Measurements from ENCODE around the gene EGFR. TPM values are rescaled to one million over a fixed set of nuclear protein-coding genes. Genes with fewer than 3 reads are reported as not detected.

Gene EGFR
- total and polyA plus RNA-seq, 2 experiments from 2014 or later: 21.6 to 51.0 TPM

- H4K20me1 ChIP-seq (ENCODE audit: insufficient read depth, poor library complexity, severe bottlenecking): no peaks in the 10 kb centered on the region
- H3K4me2 ChIP-seq: no peak overlapping the region
- H3K9me2 ChIP-seq (replicated peaks; ENCODE audit: insufficient read depth): no peaks in the 10 kb centered on the region
- peaks cover 26% of the 10 kb centered on the region for H3K4me1 ChIP-seq (ENCODE audit: insufficient read depth)
- H3K9me3 ChIP-seq (ENCODE audit: low read depth): no peaks in the 10 kb centered on the region
- DNase-seq (ENCODE audit: low spot score): no peak
- H3K4me3 ChIP-seq: no peak overlapping the region
- H2AFZ ChIP-seq: no peak overlapping the region
- TF ChIP-seq EZH2 (IDR thresholded peaks at IDR 0.05; ENCODE audit: borderline replicate concordance): no peak
- TF ChIP-seq EZH2phosphoT487 (IDR thresholded peaks at IDR 0.05; ENCODE audit: low read depth, severe bottlenecking, unreplicated experiment): no peak
- TF ChIP-seq CTCF (IDR thresholded peaks at IDR 0.05; ENCODE audit: poor library complexity): no peak
- no peak overlapping the region for H3K27ac ChIP-seq
- H3K79me2 ChIP-seq: peaks cover 91% of the 10 kb centered on the region
- no peaks in the 10 kb centered on the region for H3K27me3 ChIP-seq
- 62% methylated on average over 3 of the region's 3 CpGs for WGBS (ENCODE audit: low lambda C conversion rate, missing lambda C conversion rate)
- H3K36me3 ChIP-seq (replicated peaks; ENCODE audit: insufficient read depth, low read depth): no peaks in the 10 kb centered on the region
Observed at GRCh38 chr7:55028011-55028410, 9.2 kb downstream of the EGFR start.

DNA sequence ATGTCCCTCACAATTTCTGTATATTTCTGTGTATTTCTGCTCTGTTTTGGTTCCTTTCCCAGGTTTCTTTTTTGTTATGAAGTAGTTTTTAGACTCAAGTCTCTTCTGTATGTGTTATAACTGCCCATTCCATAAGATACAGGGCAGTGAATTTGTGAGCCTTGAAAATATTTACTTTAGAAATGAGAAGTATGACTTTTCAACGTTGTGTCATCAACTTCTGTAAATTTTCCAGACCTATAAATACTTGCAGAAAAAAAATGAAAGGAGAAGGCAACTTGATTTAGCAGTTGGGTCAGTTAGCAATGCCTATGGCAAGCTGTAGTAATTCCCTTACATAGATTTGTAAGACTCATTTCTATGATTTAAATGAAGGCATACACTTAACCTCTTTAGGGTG, 11.5 kb downstream of the EGFR start:
- peaks cover 26% of the 10 kb centered on the region for H3K4me1 ChIP-seq (ENCODE audit: insufficient read depth)
- no peak for DNase-seq (ENCODE audit: low spot score)
- H3K36me3 ChIP-seq (replicated peaks; ENCODE audit: insufficient read depth, low read depth): no peaks in the 10 kb centered on the region
- H2AFZ ChIP-seq: no peak overlapping the region
- no peaks in the 10 kb centered on the region for H3K9me3 ChIP-seq (ENCODE audit: low read depth)
- no peaks in the 10 kb centered on the region for H4K20me1 ChIP-seq (ENCODE audit: insufficient read depth, poor library complexity, severe bottlenecking)
- H3K4me2 ChIP-seq: no peak overlapping the region
- H3K4me3 ChIP-seq: no peak overlapping the region
- H3K79me2 ChIP-seq: peaks cover 89% of the 10 kb centered on the region
- no peaks in the 10 kb centered on the region for H3K27me3 ChIP-seq
- TF ChIP-seq EZH2phosphoT487 (IDR thresholded peaks at IDR 0.05; ENCODE audit: low read depth, severe bottlenecking, unreplicated experiment) (no peak), CTCF (IDR thresholded peaks at IDR 0.05; ENCODE audit: poor library complexity) (no peak), EZH2 (IDR thresholded peaks at IDR 0.05; ENCODE audit: borderline replicate concordance) (no peak)
- H3K9me2 ChIP-seq (replicated peaks; ENCODE audit: insufficient read depth): no peaks in the 10 kb centered on the region
- peak overlapping the region; percentile 14 for H3K27ac ChIP-seq
- WGBS (ENCODE audit: low lambda C conversion rate, missing lambda C conversion rate): 12% methylated on average over 1 of the region's 1 CpG

- Histone ChIP-seq H3K79me2 (peaks cover 89% of the 10 kb centered on the region), H3K9me2 (replicated peaks; ENCODE audit: insufficient read depth) (no peaks in the 10 kb centered on the region), H2AFZ (no peak overlapping the region), H3K9me3 (ENCODE audit: low read depth) (no peaks in the 10 kb centered on the region), H4K20me1 (ENCODE audit: insufficient read depth, poor library complexity, severe bottlenecking) (no peaks in the 10 kb centered on the region), H3K4me2 (no peak overlapping the region), H3K4me3 (no peak overlapping the region), H3K36me3 (replicated peaks; ENCODE audit: insufficient read depth, low read depth) (no peaks in the 10 kb centered on the region), H3K27me3 (no peaks in the 10 kb centered on the region), H3K4me1 (ENCODE audit: insufficient read depth) (peaks cover 26% of the 10 kb centered on the region), H3K27ac (no peak overlapping the region)
- DNase-seq (ENCODE audit: low spot score): no peak
- TF ChIP-seq CTCF (IDR thresholded peaks at IDR 0.05; ENCODE audit: poor library complexity) (no peak), EZH2phosphoT487 (IDR thresholded peaks at IDR 0.05; ENCODE audit: low read depth, severe bottlenecking, unreplicated experiment) (no peak), EZH2 (IDR thresholded peaks at IDR 0.05; ENCODE audit: borderline replicate concordance) (no peak)
- WGBS (ENCODE audit: low lambda C conversion rate, missing lambda C conversion rate): 85% methylated on average over 2 of the region's 2 CpGs
Observed at GRCh38 chr7:55031075-55031474, 12.3 kb downstream of the EGFR start.

Data from hepatocyte (in vitro differentiated cells).